WI38 (cell line): ENCODE results near the gene GALNT18.

Source experiments
- H3K4me3 ChIP-seq: 2 replicates; pipeline ENCODE4 v1.5.1; 2011; ENCODE audit warnings: low read depth, mild to moderate bottlenecking, control low read depth, low read length
- CTCF ChIP-seq: IDR thresholded peaks from 2 replicates; pipeline ENCODE4 v1.5.1; 2012; ENCODE audit warnings: low read depth, mild to moderate bottlenecking, control low read depth, low read length

GALNT18 gene

GRCh38 chr11:11308249-11308648, 313.6 kb downstream of the GALNT18 start:
- TF ChIP-seq CTCF: no peak
- no peak overlapping the region for H3K4me3 ChIP-seq

GRCh38 chr11:11306855-11307254, 314.9 kb downstream of the GALNT18 start:
- no peak overlapping the region for H3K4me3 ChIP-seq

DNA sequence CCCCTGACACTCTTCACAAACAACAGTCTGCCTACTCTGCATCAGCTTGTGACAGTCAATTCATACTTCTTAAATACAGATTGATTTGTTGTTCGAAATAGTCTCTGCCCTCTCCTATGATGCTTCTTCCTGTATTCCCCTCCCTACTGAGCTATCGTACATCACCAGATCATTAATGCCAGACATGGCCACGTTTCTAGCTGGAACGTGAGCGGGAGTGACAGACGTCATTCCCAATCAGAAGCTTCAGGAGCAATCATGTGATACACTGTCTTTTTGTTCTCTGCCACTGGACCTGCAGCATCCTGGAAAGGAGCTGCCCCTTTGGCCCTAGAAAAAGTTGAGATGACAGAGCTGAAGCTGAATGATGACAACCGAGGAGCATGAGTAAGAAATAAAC, 317.3 kb downstream of the GALNT18 start:
- no peak overlapping the region for H3K4me3 ChIP-seq
- TF ChIP-seq CTCF: no peak

More at GRCh38 chr11:11306855-11307254, 314.9 kb downstream of the GALNT18 start:
- TF ChIP-seq CTCF: no peak

DNA sequence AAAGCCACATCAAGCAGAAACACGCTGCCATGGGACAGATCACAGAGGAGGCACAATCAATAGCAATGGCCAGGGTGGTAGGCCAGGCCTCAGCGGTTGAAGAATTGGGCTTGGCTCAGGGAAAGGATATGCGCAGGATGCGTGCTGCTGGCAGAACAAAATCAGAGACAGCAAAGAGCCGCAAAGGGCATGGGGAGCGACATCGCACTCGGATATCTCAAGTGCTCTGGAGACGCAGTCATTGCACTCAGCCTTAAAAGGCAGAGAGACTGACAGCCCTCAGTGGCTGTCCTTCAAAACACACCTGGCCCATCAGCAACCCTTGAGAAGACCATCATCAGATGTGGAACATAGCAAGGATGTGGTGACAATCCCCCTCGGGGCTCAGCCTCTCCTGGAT, 319.2 kb downstream of the GALNT18 start:
- TF ChIP-seq CTCF: no peak
- no peak overlapping the region for H3K4me3 ChIP-seq

GRCh38 chr11:11301212-11301611, 320.6 kb downstream of the GALNT18 start:
- no peak for TF ChIP-seq CTCF
- no peak overlapping the region for H3K4me3 ChIP-seq

DNA sequence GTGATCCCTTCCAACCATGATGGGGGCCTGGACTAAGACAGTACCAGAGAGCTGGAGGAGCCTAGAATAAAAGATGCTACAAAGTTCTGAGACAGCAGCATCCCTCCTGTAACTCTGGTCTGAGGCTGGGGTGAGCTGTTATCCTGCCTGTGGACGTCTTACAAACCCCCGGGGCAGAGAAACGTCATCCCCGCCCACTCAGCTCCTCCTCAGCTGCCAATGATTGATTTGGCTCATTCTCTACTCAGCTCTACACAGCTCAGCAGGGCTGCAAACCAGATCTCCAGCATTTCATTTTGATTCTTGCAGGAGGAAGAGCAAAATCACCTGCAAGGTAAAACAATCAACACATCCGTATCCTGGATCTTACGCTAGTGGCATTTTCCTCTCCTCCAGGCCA, 324.2 kb downstream of the GALNT18 start:
- TF ChIP-seq CTCF: no peak
- no peak overlapping the region for H3K4me3 ChIP-seq

DNA sequence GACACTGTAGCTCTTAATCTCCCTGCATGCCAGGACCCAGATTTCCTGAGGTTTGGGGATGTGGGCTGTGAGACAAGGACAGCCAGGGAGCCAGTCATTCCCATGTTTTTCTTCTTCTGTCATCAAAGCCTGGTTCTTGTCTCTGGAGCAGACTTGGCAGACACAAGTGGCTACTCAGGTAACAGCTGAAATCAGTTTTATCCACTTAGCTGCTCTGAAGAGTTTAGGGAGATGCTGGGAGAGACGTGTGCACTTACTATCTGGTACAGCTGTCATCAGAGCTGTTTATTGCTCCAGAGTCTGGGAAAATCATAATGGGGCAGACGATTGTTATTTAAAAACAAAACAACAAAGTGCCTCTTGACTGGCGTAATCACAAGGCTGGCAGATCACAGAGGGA, 325.4 kb downstream of the GALNT18 start:
- TF ChIP-seq CTCF: no peak
- no peak overlapping the region for H3K4me3 ChIP-seq
